ENCODE data around the gene CD69.

Gene CD69

DNA sequence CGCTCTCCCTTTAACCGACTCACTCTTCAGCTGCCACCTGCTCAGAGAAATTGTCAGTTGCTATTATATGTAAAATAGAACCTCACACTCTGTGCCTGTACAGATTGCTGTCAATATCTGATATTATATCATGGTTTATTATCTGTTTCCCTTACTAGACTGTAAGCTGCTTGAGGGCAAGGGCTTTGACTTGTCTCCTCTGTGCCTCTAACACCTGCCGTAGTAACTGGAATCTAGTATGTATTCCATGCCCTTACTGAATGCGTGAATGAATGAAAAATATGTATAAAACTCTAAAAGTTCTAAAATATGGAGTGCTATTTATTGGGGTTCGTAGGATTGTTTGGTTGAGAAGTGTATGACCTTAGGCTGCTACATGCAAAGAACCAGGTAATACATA lies 1.7 kb upstream of the CD69 start:
- no peaks in the 10 kb centered on the region for H4K20me1 ChIP-seq (ENCODE audit: low read depth, low read length)
- H3K27ac ChIP-seq (ENCODE audit: low read depth, low read length), result no peak overlapping the region
- no peaks in the 10 kb centered on the region for H3K9me2 ChIP-seq (replicated peaks; ENCODE audit: insufficient read depth, low read length)
- H3K27me3 ChIP-seq (ENCODE audit: low read length), result no peaks in the 10 kb centered on the region
- H3K9ac ChIP-seq (ENCODE audit: low read length), result no peak overlapping the region
- no peaks in the 10 kb centered on the region for H3K79me2 ChIP-seq (ENCODE audit: insufficient read depth, low read length)
- no peak overlapping the region for H2AFZ ChIP-seq (ENCODE audit: low read depth, low read length, severe bottlenecking)
- H3K4me3 ChIP-seq (ENCODE audit: insufficient read depth, low read length, poor library complexity, severe bottlenecking), result no peak overlapping the region
- no peak overlapping the region for H3K4me2 ChIP-seq (ENCODE audit: low read depth, low read length, poor library complexity, severe bottlenecking)
- H3F3A ChIP-seq (ENCODE audit: insufficient read depth), result peaks cover 13% of the 10 kb centered on the region
- H3K9me3 ChIP-seq (ENCODE audit: insufficient read depth, low read length), result no peaks in the 10 kb centered on the region
- no peaks in the 10 kb centered on the region for H3K36me3 ChIP-seq (ENCODE audit: low read length)
- TF ChIP-seq CTCF (IDR thresholded peaks at IDR 0.05; ENCODE audit: insufficient read depth, low read length, poor library complexity, severe bottlenecking), result no peak
- TF ChIP-seq EZH2phosphoT487 (conservative IDR thresholded peaks at IDR 0.05; ENCODE audit: low read length), result no peak

- no peaks in the 10 kb centered on the region for H4K20me1 ChIP-seq (ENCODE audit: low read depth, low read length)
- no peak for TF ChIP-seq CTCF (IDR thresholded peaks at IDR 0.05; ENCODE audit: insufficient read depth, low read length, poor library complexity, severe bottlenecking)
- TF ChIP-seq EZH2phosphoT487 (conservative IDR thresholded peaks at IDR 0.05; ENCODE audit: low read length), result no peak
- H2AFZ ChIP-seq (ENCODE audit: low read depth, low read length, severe bottlenecking), result no peak overlapping the region
- H3K9ac ChIP-seq (ENCODE audit: low read length), result no peak overlapping the region
- no peak overlapping the region for H3K4me2 ChIP-seq (ENCODE audit: low read depth, low read length, poor library complexity, severe bottlenecking)
- no peaks in the 10 kb centered on the region for H3K27me3 ChIP-seq (ENCODE audit: low read length)
- H3K27ac ChIP-seq (ENCODE audit: low read depth, low read length), result no peak overlapping the region
- H3K4me3 ChIP-seq (ENCODE audit: insufficient read depth, low read length, poor library complexity, severe bottlenecking), result no peak overlapping the region
- no peaks in the 10 kb centered on the region for H3K9me2 ChIP-seq (replicated peaks; ENCODE audit: insufficient read depth, low read length)
- peaks cover 13% of the 10 kb centered on the region for H3F3A ChIP-seq (ENCODE audit: insufficient read depth)
- H3K9me3 ChIP-seq (ENCODE audit: insufficient read depth, low read length), result no peaks in the 10 kb centered on the region
- H3K36me3 ChIP-seq (ENCODE audit: low read length), result no peaks in the 10 kb centered on the region
- no peaks in the 10 kb centered on the region for H3K79me2 ChIP-seq (ENCODE audit: insufficient read depth, low read length)
Measured at GRCh38 chr12:9761419-9761781, 699 bp upstream of the CD69 start.

GRCh38 chr12:9760120-9760519 lies 581 bp downstream of the CD69 start:
- no peak overlapping the region for H3K27ac ChIP-seq (ENCODE audit: low read depth, low read length)
- no peaks in the 10 kb centered on the region for H3K27me3 ChIP-seq (ENCODE audit: low read length)
- H3K36me3 ChIP-seq (ENCODE audit: low read length), result no peaks in the 10 kb centered on the region
- H3K9ac ChIP-seq (ENCODE audit: low read length), result no peak overlapping the region
- H4K20me1 ChIP-seq (ENCODE audit: low read depth, low read length), result no peaks in the 10 kb centered on the region
- no peak for TF ChIP-seq EZH2phosphoT487 (conservative IDR thresholded peaks at IDR 0.05; ENCODE audit: low read length)
- TF ChIP-seq CTCF (IDR thresholded peaks at IDR 0.05; ENCODE audit: insufficient read depth, low read length, poor library complexity, severe bottlenecking), result no peak
- peaks cover 10% of the 10 kb centered on the region for H3F3A ChIP-seq (ENCODE audit: insufficient read depth)
- H3K9me3 ChIP-seq (ENCODE audit: insufficient read depth, low read length), result no peaks in the 10 kb centered on the region
- peak overlapping the region; percentile 51 for H3K4me2 ChIP-seq (ENCODE audit: low read depth, low read length, poor library complexity, severe bottlenecking)
- peak overlapping the region; percentile 13 for H3K4me3 ChIP-seq (ENCODE audit: insufficient read depth, low read length, poor library complexity, severe bottlenecking)
- no peak overlapping the region for H2AFZ ChIP-seq (ENCODE audit: low read depth, low read length, severe bottlenecking)
- H3K79me2 ChIP-seq (ENCODE audit: insufficient read depth, low read length), result no peaks in the 10 kb centered on the region
- no peaks in the 10 kb centered on the region for H3K9me2 ChIP-seq (replicated peaks; ENCODE audit: insufficient read depth, low read length)

All from SU-DHL-6 (cell line).